Superior temporal gyrus (tissue), 1 donor: Measurements from ENCODE around the gene C10orf105.
A peak's percentile ranks its signal among the peaks of the same experiment; 100 is the strongest.

Experiments
- DNase-seq: peaks from one replicate; pipeline ENCODE4 v3.0.0-alpha.2; 2016; ENCODE audit errors: extremely low spot score

Gene C10orf105

DNA sequence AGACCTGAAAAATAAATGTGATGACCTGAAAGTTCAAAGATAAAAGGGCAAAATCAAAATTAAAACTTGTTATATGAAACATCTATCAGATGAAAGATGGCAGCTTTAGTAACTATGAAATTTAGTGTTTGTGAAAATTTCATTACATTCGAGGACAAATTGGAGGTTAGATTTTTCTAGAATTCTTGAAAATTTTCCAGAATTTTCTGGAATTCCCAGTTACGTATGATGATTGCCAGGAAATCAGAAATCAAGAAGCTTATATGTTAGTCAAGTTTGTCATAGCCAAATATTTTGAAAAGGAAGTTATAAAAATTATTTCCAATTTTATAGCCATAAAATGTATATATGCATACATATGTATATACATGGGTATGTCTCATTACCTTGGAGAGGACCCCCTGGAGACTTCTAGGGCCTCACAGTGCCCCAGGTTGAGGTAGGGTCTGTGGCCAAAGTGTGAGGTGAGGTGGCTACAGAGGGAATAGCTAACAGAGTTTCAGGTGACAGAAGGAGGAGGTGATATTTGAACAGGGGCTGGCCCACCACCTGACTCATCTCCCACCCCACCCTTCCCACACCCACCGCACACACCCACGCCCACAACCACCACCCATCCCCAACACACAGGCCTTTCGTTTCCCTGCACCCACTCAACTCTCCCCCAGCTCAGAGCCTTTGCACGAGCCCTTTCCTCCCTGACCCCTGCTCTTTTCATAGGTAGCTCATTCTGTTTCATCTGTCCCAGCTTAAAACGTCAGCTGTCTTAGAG lies 21.5 kb downstream of the C10orf105 start:
- DNase-seq, result peak; percentile 35

- DNase-seq, result peak; percentile 43
These were observed 22.8 kb downstream of the C10orf105 start for GRCh38 chr10:71696628-71697326.

GRCh38 chr10:71695502-71696476 lies 23.8 kb downstream of the C10orf105 start:
- DNase-seq, result no peak

DNA sequence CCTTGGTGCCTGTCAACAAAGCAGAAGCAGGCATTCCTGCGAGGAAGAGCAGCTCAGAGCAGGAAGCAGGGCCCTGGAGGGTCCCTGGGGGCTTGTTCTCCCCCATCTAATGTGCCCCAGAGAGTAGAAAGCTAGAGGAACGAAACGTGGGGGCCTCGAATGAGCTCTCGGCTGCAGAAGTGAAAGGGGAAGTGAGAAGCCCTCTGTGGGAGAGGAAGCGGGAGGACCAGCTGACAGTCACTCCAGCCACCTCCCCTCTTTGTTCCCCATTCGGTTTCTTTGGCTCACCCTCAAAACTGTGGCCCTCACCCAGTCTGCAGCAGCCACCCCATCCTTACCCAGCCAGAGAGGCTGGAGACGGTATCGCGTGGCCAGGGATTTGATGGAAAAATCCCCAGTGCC lies 25.0 kb downstream of the C10orf105 start:
- no peak for DNase-seq

- DNase-seq, result no peak
These were observed 25.5 kb downstream of the C10orf105 start for GRCh38 chr10:71694039-71694501.

GRCh38 chr10:71693377-71693776 lies 26.2 kb downstream of the C10orf105 start:
- DNase-seq, result no peak

- DNase-seq, result no peak
These were observed 26.8 kb downstream of the C10orf105 start for GRCh38 chr10:71692598-71693306.

DNA sequence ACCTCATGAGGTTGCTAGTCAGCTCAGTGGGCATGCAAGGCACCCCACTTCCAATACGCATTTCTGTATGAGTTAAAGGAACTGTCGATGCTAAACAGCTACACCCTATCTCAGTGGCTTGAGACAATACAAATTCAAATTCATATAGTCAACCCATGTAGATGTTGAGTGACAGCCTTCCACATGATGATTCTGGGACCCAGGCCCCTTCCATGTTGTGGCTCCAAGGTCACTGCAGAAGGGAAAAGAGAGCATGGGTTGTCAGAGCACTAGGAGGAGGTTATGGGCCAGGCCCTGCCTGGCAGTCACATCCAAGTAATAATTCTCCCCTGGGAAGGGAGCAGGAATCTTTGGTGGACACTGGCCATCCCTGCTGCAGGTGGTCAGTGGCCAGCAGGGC lies 28.2 kb downstream of the C10orf105 start:
- DNase-seq, result no peak

DNA sequence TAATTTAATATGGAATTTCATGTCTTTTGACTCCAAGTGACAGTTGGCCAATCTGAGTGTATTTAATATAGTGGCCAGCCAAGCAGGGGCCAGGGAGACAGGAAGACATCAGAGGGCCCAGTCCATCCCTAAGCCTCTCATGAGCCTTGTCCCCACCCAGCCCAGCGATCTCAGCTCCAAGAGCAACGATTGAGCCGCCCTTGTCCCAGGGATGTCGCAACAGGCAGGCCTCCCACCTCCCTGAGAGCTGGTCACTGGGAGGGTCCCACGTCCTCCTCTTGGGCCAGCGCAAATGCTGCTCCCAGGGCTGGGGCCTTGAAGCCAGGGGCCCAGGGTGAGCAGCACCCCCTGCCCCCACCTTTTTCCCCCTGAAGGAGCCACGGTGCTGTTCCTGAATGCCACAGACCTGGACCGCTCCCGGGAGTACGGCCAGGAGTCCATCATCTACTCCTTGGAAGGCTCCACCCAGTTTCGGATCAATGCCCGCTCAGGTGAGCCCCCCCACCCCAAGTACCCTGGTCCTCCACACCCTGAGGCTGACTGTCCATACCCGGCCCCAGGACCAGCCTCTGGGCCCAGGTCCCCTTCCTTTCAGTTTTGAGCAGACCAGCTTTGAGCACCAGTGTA lies 29.4 kb downstream of the C10orf105 start:
- no peak for DNase-seq

GRCh38 chr10:71688256-71688655 lies 31.3 kb downstream of the C10orf105 start:
- DNase-seq, result no peak

- no peak for DNase-seq
These were observed 32.1 kb downstream of the C10orf105 start for GRCh38 chr10:71687480-71687879.

DNA sequence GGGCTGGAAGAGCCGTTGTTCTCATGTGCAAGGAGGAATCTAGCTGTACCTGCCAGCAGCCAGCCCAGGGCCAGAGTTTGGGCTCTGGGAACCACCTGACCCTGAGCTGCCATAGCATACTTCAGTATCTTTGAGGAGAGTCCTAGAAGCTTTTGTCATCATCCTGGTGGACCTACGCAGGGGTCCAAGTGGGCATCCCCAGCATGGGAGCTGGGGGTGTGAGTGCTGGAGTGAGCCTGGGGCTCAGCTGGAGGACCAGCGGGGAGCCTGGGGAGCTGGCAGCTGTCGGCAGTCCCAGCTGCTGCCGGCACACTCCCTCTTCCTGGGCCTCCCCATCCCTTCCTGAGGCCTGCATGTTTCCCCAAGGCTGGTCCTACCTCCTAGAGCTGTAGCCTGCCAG lies 32.5 kb downstream of the C10orf105 start:
- no peak for DNase-seq

- no peak for DNase-seq
These were observed 33.9 kb downstream of the C10orf105 start for GRCh38 chr10:71685554-71686232.

GRCh38 chr10:71684356-71685173 lies 35.0 kb downstream of the C10orf105 start:
- no peak for DNase-seq

DNA sequence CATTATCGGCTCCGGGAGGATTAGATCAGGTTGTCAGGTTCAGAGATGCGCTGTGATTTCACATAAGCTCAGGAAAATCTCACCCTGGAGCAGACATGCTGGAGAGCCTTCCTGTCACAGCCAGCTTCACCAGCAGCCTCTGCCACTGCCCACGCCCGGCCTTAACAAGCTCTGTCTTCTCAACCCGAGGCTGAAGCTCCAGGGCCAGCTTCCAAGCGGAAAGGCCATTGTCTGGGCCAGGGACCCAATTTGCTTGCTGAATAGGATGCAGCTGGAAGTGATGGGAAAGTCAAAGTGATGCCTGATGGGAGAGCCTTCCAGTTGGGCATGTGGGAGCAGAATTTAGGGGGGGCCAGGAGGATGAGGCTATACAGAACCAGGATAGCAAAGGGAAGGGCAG lies 36.3 kb downstream of the C10orf105 start:
- DNase-seq, result no peak

GRCh38 chr10:71681977-71682376 lies 37.6 kb downstream of the C10orf105 start:
- no peak for DNase-seq

DNA sequence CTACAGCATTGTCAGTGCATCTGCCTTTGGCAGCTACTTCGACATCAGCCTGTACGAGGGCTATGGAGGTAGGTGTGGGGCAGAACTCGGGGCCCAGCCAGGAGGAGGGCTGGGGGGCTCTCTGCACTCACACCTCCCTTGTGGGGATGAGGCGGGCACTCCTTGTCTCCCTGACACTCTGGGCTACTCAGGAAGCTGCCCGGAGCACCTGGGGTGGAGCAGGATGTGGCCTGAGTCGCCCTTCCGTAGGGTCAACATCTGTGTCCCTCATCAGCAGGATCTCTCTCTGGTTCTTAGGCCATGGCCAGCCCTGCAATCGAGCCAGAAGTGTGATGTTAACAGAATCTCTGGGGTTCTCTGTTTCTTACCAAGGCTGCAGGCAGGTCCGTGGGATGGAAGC lies 40.2 kb downstream of the C10orf105 start:
- DNase-seq, result no peak

- no peak for DNase-seq
These were observed 41.3 kb downstream of the C10orf105 start for GRCh38 chr10:71678057-71678805.

DNA sequence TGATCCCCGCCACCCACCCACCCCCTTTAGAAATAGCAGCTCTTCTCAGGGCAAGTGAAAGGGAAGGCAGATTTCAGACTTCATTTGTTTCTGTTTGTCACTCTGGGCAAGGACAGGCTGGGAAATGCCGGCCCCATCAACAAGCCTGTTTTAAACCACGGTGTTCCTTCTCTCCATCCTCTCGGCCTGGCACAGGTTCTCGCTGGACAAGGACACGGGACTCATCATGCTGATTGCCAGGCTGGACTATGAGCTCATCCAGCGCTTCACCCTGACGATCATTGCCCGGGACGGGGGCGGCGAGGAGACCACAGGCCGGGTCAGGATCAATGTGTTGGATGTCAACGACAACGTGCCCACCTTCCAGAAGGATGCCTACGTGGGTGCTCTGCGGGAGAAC lies 42.3 kb downstream of the C10orf105 start:
- no peak for DNase-seq
